GM19467 (cell line): ENCODE data around the gene FAM83C.
"Not testable (repeated sequence)": the region's sequence is repeated elsewhere in the genome, so short reads cannot be mapped to it uniquely, and the experiment has no call there.

ENCODE experiments used
- ATAC-seq: cut with Tn5 transposase; IDR thresholded peaks from one replicate; pipeline ENCODE4 v1.9.1; 2021; ENCODE audit warnings: mild to moderate bottlenecking, moderate library complexity; ENCODE audit not compliant: unreplicated experiment

Gene FAM83C

GRCh38 chr20:35318502-35319157 lies 26.4 kb upstream of the FAM83C start:
- ATAC-seq, result no peak

DNA sequence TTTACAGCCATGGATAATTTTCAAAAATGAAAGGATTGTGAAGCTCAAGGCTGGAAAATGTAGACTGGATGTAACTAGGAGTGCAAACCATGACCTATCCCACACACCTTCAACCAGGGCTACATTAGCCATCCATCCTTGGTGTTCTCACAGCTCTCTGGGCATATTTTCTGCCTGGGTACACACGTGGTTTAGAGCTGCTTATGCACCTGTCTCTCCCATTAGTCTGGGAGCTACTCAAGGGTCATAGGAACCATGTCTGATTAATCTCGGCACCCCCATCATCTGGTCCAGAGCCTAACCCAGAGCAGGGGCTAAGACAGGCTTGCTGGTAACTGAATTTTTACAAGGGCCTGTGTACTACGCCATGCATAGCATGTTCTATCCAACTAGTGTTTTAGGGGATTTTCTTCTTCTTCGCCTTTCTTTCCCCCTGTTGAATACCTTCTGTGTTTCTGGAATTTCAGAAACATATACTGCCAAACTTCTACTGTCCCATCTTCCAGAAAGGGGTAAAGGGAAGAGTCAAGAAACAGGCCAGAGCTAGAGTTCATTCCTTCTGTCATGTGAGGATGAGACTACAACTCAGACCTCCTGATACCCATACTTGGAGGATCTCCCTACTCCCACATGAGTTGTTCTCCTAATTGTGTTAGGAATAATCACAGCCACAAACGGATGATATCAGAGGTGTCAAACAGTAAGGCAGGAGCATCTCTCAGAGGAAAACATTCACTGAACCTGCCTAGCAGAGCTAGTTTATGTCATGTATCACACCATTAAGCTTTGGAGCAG lies 25.4 kb upstream of the FAM83C start:
- ATAC-seq, result no peak

- no peak for ATAC-seq
Observed at GRCh38 chr20:35316086-35316485, 23.9 kb upstream of the FAM83C start.

DNA sequence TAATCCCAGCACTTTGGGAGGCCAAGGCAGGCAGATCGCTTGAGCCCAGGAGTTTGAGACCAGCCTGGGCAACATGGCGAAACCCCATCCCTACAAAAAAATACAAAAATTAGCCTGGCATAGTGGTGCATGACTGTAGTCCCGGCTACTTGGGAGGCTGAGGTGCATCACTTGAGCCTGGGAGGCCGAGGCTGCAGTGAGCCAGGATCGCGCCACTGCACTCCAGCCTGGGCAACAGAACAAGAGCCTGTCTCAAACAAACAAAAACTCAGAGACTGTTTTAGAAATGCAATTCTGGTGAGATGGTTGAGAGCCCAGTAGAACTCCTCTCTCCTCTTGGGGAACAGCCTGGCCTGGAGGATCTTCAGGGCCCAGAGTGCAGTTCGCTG lies 23.4 kb upstream of the FAM83C start:
- not testable (repeated sequence) for ATAC-seq

- ATAC-seq, result no peak
Observed at GRCh38 chr20:35314816-35315631, 22.8 kb upstream of the FAM83C start.

DNA sequence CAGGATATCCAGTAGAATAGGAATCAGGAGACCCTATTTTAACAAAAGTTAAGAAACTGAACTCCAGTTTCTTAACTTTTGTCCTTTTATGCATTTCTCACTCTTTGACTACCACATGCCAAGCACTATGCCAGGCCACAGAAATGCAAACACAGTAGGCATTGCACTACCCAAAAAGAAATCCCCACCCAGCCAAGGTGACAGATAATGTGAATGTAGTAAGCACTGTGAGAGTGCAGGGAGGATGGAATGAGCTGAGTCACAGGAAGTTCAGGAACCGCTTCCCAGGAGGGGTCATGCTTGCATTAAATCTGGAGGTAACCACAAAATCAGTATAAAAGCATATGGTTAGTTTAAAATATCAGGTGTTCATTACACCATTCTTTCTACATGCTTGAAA lies 20.1 kb upstream of the FAM83C start:
- no peak for ATAC-seq

DNA sequence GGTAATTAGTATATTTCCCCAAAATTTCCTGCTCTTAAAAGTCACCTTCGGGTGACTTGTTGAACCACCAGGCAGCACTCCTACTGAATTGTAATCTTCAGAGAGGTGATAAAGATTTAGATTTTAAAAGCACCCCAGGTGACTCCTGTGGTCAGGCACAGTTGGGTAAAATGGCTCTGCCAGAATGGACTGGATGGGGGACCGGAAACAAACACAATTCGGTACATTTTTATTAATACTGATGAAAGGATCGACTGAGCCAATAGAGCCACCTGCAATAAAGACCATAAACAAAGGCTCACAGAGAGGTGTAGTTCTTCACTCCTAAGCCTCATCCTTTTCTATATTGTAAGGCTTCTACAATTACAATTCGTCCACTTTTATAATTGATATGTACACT lies 19.6 kb upstream of the FAM83C start:
- ATAC-seq, result no peak

DNA sequence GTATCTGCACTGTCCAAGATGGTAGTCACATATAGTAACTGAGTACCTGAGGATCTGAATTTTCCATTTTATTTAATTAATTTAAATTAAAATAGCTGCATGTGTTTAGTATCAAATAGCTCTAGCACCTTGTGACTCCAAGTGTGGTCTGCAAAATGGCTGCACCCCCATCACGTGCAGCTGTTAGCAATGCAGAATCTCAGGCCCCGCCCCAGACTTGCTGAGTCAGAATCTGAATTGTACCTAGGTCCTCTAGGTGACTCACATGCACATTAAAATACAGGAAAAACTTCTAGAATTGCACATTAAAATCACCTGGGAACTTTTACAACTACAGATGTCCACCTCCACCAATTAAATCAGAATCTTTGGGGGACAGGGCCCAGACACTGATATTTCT lies 19.2 kb upstream of the FAM83C start:
- no peak for ATAC-seq

DNA sequence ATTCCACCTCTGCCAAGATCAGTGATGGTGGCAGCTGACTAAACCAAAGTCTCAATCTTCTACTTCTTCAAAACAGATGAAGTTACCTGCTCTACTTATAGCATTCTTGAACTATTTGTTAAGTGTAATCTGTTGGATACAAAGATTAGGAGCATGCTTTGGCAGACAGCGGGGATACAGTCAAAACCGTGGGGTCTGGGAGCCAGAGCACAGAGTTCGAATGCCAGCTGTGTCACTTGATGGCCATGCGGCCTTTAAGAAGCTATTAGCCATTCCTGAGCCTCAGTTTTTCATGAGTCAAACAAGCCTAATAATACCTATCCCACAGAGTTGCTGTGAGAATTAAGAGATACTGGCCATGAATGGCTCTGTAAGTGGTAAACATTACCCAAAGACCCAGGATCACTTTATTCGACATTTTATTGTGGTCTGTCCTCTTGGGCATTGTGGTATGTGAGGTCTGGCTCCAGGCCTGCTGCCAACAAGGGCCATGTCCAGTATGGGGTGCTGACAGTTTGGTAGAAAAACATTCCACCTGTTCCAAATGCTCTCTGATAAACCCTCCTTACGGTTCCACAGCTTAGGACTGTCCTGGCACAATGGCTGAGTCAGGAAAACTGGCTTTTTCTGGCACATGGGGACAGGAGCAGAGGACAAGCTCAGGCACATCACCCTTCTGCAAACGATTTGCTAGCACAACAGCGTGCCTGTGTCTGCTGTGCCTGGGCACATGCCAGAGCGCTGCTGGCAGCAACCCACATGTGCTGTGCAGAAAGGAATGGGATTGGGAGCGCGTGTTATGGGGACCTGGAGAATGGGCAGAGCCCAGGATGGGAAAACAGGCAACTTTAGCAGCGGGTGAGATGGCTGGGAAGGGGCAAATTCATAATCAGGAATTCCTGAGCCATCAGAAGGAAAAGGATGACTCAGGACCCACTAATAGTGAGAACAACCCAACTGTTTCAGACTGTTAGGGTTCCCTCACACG lies 15.7 kb upstream of the FAM83C start:
- ATAC-seq, result no peak

- ATAC-seq, result no peak
Observed at GRCh38 chr20:35306931-35307517, 14.8 kb upstream of the FAM83C start.

- no peak for ATAC-seq
Observed at GRCh38 chr20:35305682-35306556, 13.7 kb upstream of the FAM83C start.

- ATAC-seq, result no peak
Observed at GRCh38 chr20:35304956-35305355, 12.7 kb upstream of the FAM83C start.

GRCh38 chr20:35303735-35304491 lies 11.7 kb upstream of the FAM83C start:
- peak; percentile 67 for ATAC-seq

DNA sequence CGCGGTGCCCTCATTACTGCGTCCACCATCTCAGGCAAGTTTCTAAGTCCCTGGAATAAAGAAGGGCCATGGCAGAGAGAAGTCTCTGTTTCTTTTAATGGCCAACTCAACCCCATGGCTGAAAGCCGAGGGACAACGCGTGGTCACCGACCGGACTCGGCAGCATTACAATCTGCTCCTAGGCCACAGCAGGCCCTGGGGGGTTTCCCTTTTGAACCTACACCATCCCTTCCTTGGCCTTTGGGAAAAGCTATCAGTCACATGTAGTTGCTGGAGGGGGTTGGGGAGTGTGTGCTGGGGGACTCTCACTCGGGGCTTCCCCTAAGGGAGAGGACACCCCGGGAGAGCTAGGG lies 11.1 kb upstream of the FAM83C start:
- ATAC-seq, result no peak

DNA sequence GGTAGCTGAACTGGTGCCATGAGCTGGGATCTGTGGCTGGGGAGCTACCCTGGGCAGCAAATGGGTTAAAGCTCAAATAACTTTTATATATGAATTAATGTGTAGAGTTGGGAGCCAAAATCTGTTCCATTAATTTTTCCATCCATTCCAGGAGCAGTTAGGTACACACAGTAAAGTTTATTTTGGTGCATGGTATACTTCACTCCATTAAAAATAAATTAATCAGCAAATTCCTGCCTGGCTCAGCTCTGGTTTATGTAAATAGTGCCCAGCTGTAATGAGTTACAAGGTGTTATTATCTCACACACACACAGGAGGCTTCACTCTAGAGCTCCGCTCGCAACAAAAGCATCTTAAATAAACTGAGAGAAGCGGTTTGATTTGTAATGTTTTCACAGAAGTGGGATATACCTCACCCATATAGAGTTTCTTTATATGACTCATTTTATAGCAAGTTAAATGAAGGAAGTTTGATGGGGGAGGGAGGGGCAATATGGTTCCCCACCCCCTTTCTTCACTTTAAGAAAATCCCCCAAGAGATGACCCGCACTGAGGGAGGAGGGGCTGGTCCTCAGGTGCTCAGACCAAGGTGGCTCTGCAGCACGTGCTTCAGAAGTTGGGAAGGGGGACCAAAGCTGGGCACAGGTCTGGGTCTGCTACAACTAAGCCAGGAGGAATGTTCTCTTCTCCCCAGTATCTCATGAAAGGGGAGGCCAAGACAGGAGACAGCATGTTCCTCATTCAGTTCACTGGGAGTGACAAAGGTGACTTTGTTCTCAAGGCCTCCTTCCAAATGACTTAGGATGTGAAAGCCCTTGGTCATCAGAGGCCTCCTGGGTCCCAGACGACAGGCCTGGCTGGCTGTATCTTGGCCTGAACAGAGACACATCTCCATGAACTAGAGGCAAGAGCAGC lies 10.5 kb upstream of the FAM83C start:
- ATAC-seq, result no peak

GRCh38 chr20:35301426-35301825 lies 9.2 kb upstream of the FAM83C start:
- no peak for ATAC-seq

DNA sequence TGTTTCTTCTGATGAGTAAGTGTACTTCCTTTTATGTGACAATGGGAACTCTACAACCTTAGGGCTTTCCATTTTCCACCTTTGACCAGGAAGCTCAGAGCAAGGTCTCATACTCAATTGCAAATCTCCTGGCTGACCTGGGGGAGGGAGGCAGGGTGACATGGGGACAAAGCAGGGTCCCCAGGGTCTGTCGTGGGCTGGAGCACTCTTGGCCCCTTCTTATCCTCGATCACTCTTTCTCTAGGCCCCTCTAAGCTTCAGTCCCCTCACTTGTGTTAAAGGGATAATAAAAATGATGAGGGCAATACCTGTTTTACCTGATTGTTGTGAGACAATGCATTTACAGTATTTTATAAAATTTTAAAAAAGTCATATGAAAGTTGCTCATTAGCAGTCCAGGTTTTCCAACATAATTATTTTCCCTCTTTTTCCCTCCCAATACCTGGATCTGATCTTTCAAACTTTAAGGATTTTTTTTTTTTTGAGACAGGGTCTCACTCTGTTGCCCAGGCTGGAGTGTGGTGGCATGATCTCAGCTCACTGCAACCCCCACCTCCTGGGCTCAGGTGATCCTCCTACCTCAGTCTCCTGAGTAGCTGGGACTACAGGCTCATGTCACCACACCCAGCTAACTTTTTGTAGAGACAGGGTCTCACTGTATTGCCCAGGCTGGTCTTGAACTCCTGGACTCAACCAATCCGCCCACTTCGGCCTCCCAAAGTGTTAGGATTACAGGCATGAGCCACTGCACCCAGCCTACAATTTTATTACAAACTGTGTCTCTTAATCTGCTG lies 8.4 kb upstream of the FAM83C start:
- no peak for ATAC-seq
